Stomach (tissue), 9 donors: Measurements from ENCODE around the gene AIFM3. TPM values are rescaled to one million over a fixed set of nuclear protein-coding genes. Genes with fewer than 3 reads are reported as not detected.

Experiments
- DNase-seq, 2 donors: peaks; one replicate each; pipeline versions ENCODE4 v3.0.0 to v3.0.0-alpha.2; 2013 to 2019
- H3K27ac ChIP-seq, 5 donors: fragments of 200-600 bp in 4 of 5; sonication (generic) in 4 of 5; one replicate each; pipeline ENCODE4 v1.5.1; 2013 to 2019; ENCODE audit warnings: mild to moderate bottlenecking in 1 of 5, moderate library complexity in 1 of 5
- H3K27me3 ChIP-seq, 3 donors: fragments of 200-600 bp; sonication (generic); one replicate each; pipeline ENCODE4 v1.5.1; 2017 to 2019; ENCODE audit warnings: mixed run types in 1 of 3
- H3K36me3 ChIP-seq, 4 donors: fragments of 200-600 bp; sonication (generic); 1 replicate in 3 of 4; 2 replicates in 1 of 4; pipeline ENCODE4 v1.5.1; 2016 to 2019
- H3K4me1 ChIP-seq, 4 donors: fragments of 200-600 bp; sonication (generic); one replicate each; pipeline ENCODE4 v1.5.1; 2016 to 2019
- H3K4me3 ChIP-seq, 4 donors: fragments of 200-600 bp; sonication (generic) in 3 of 4; one replicate each; pipeline ENCODE4 v1.5.1; 2016 to 2019; ENCODE audit warnings: mild to moderate bottlenecking in 1 of 4
- H3K9me3 ChIP-seq, 4 donors: fragments of 200-600 bp; sonication (generic); one replicate each; pipeline ENCODE4 v1.5.1; 2016 to 2019
- EP300 ChIP-seq: sonication (generic); formaldehyde crosslinking; IDR thresholded peaks from one replicate; pipeline ENCODE4 v1.6.1; 2017; ENCODE audit warnings: antibody characterized with exemption
- POLR2A ChIP-seq, 4 donors: fragments of 450-650 bp; IDR thresholded peaks; one replicate each; pipeline ENCODE4 v1.6.1; 2016; ENCODE audit warnings: antibody characterized with exemption in 4 of 4, control low read depth in 2 of 4, mild to moderate bottlenecking in 1 of 4, moderate library complexity in 1 of 4
- POLR2AphosphoS5 ChIP-seq, 3 donors: sonication (generic); formaldehyde crosslinking; IDR thresholded peaks; one replicate each; pipeline ENCODE4 v1.6.1; 2016; ENCODE audit warnings: antibody characterized with exemption in 3 of 3
- WGBS, 5 donors: extraction: QIAGEN DNeasy Blood & Tissue Kit in 3 of 5; methylation state at CpG; one replicate each; pipeline versions ENCODE4 v1.1.5 to v1.1.7; 2013 to 2018; 5-methylcytosine and 5-hydroxymethylcytosine counted together
- intact Hi-C: fragments of 100-400 bp; cut with DNase I; formaldehyde crosslinking; loops from one replicate; pipeline ENCODE4 v1.15.1; 2023; ENCODE audit warnings: low total_unique reads
- polyA plus RNA-seq, 3 donors: library from polyadenylated mRNA; stranded (reverse); fragments of 200-250 nt; gene quantifications; one replicate each; pipeline ENCODE4 v1.2.3, GENCODE V29; 2013
- total RNA-seq, 5 donors: library from RNA; depleted of rRNA; stranded (reverse); fragments of >200 nt; gene quantifications; one replicate each; pipeline versions ENCODE4 v1.1.0 to v1.2.3, GENCODE V29; 2014 to 2016
- TF ChIP-seq, protein P1 (sequence below), 7 experiments: fragments of 450-650 bp in 4 of 7; fragments of 200-600 bp in 3 of 7; sonication (generic) in 3 of 7; IDR thresholded peaks; one replicate each; pipeline ENCODE4 v1.5.1; 2016 to 2019; ENCODE audit warnings: antibody characterized with exemption in 7 of 7, control low read depth in 2 of 7, mild to moderate bottlenecking in 1 of 7
- donor health status: healthy with polysubstance abuse.
- donor health status: Bipolar disorder and iron deficiency.
- donor health status: healthy.

AIFM3 gene
- total and polyA plus RNA-seq, 8 donors = 0.55 to 157 (median 2.1) TPM; not detected in 3

DNA sequence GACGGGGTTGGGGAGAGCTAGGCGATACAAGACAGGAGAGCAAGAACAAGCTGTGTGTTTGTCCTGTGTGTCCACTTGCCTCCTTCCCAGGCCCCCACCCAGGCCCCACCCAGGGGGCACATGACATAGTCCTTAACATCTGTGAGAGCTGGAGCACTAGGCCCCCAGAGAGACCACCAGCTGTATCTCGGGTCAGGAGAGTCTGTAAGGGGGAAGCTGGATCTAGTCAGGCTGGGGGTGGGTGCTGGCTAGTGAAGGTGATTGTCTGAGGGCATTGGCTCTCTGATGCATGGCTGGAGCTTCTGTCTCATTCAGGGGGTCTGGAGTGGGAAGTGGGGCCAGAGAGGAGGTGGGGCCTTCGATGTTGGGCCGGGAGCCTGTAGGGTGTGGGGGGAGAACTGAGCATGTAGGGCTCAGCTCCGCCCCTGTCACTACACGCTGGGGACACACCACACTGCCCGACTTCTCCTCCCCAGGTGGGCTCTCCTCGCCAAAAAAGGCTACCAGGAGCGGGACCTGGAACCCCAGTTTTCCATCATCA is 48.5 kb downstream of the AIFM3 start:
- WGBS, 5 donors = 50 to 71% (median 66%) methylated on average over 10 of the region's 10 CpGs
- H3K4me3 ChIP-seq = no peak overlapping the region
- intact Hi-C loops = no loop called here
- no peaks in the 10 kb centered on the region for H3K27me3 ChIP-seq
- no peak for TF ChIP-seq POLR2AphosphoS5 (IDR thresholded peaks at IDR 0.05)
- TF ChIP-seq EP300 = no peak
- TF ChIP-seq, protein P1, sequence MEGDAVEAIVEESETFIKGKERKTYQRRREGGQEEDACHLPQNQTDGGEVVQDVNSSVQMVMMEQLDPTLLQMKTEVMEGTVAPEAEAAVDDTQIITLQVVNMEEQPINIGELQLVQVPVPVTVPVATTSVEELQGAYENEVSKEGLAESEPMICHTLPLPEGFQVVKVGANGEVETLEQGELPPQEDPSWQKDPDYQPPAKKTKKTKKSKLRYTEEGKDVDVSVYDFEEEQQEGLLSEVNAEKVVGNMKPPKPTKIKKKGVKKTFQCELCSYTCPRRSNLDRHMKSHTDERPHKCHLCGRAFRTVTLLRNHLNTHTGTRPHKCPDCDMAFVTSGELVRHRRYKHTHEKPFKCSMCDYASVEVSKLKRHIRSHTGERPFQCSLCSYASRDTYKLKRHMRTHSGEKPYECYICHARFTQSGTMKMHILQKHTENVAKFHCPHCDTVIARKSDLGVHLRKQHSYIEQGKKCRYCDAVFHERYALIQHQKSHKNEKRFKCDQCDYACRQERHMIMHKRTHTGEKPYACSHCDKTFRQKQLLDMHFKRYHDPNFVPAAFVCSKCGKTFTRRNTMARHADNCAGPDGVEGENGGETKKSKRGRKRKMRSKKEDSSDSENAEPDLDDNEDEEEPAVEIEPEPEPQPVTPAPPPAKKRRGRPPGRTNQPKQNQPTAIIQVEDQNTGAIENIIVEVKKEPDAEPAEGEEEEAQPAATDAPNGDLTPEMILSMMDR (IDR thresholded peaks at IDR 0.05) = no peak
- no peak for TF ChIP-seq POLR2A (IDR thresholded peaks at IDR 0.05)
- H3K27ac ChIP-seq = peak overlapping the region in 4 of 5 donors; percentile 6 to 84 (median 52)
- H3K9me3 ChIP-seq = no peaks in the 10 kb centered on the region
- H3K36me3 ChIP-seq = no peaks in the 10 kb centered on the region
- no peak for DNase-seq
- H3K4me1 ChIP-seq = peaks cover 15 to 29% (median 28%) of the 10 kb centered on the region in 4 donors

DNA sequence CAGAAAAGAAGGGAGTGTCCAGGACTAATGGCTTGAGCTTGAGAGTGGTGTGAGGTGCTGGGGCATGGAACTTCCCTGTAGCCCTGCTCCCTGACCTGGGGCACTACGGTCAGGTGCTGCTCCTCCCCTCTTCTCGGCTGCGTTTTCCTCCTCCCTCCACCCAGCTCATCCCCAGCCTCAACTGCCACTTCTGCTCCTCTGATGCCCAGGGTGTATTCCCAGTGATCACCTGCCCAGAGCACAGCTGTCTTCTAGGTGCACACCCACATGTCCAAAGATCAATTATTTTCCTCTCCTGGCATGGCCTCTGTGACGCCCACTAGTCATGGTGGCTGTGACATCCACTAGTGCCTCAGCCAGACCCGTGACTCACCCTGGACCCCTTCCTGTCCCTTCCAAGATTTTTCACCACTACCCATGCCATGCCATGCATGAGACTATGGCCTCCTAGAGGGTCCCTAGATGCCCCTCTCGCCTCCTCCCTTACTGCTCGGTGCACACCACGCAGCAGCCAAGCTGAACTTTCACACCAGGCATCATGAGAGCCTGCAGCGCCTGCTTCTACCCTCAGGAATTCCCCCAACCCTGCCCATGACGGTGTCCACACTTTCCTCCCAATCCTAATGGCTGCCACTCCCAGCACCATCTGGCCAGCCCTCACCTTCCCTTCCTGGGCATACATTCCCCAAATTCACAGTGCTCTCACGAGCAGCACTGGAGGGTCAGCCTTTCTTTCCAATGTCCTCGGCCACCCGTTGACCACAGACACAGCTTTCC is 49.8 kb downstream of the AIFM3 start:
- Histone ChIP-seq H3K9me3 (no peaks in the 10 kb centered on the region), H3K4me1 (peaks cover 15 to 29% (median 28%) of the 10 kb centered on the region in 4 donors), H3K27me3 (no peaks in the 10 kb centered on the region), H3K4me3 (no peak overlapping the region), H3K27ac (no peak overlapping the region), H3K36me3 (no peaks in the 10 kb centered on the region)
- 79 to 86% (median 81%) methylated on average over 13 of the region's 13 CpGs for WGBS, 5 donors
- TF ChIP-seq, protein P1 (IDR thresholded peaks at IDR 0.05) = no peak
- TF ChIP-seq POLR2A (IDR thresholded peaks at IDR 0.05) (no peak), EP300 (no peak), POLR2AphosphoS5 (IDR thresholded peaks at IDR 0.05) (no peak)
- no peak for DNase-seq
- intact Hi-C loops = no loop called here

DNA sequence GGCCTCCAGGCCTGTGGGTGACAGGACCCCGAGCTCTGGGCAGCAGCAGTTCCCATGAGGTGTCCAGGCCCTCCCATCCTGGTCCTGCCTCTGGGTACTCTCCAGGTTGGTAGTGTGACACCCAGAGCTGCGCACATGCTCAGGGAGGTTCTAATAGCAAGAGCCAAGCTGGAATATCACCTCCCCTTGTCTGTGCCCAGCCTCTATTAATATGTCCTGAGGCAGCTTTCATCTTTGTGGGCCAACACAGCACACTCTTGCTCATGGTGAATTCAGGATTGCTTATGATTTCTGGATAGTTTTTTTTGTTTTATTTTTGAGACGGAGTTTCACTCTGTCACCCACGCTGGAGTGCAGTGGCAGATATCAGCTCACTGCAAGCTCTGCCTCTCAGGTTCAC is 51.3 kb downstream of the AIFM3 start:
- WGBS, 5 donors = 83 to 94% (median 89%) methylated on average over 4 of the region's 4 CpGs
- H3K36me3 ChIP-seq = no peaks in the 10 kb centered on the region
- no peak for DNase-seq
- no peak overlapping the region for H3K27ac ChIP-seq
- H3K4me1 ChIP-seq = peaks cover 15 to 28% (median 27%) of the 10 kb centered on the region in 4 donors
- H3K9me3 ChIP-seq = no peaks in the 10 kb centered on the region
- intact Hi-C loops = no loop called here
- no peak for TF ChIP-seq POLR2A (IDR thresholded peaks at IDR 0.05)
- TF ChIP-seq, protein P1 (IDR thresholded peaks at IDR 0.05) = no peak
- no peak for TF ChIP-seq EP300
- TF ChIP-seq POLR2AphosphoS5 (IDR thresholded peaks at IDR 0.05) = no peak
- H3K4me3 ChIP-seq = no peak overlapping the region
- H3K27me3 ChIP-seq = no peaks in the 10 kb centered on the region

DNA sequence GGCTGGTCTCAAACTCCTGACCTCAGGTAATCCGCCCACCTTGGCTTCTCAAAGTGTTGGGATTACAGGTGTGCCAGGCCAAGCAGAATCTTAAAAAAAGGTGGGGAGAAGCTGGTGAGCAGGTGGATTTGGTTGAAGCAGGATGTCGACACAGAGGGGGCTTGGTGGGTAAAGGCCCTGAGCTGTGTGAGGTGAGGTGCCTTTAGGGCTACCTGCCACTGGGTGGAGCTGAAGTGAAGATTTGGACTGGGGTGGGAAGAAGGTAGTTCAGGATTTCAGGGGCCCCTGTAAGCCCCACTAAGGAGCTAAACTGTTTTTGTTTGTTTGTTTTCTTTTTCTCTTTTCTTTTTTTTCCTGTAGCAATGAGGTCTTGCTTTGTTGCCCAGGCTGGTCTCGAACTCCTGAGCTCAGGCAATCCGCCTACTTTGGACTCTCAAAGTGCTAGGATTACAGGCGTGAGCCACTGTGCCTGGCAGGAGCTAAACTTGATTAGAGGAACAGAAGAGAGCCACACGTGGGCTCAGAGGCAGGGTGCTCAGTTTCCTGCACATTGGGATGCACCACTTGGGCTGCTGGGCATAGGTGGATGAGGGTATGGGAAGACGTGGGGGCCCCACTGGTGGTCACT is 53.9 kb downstream of the AIFM3 start:
- 56 to 59% (median 57%) methylated on average over 7 of the region's 7 CpGs for whole genome bisulfite sequencing, 5 donors
- TF ChIP-seq, protein P1 (IDR thresholded peaks at IDR 0.05) = no peak
- no peak for TF ChIP-seq EP300
- no peak for TF ChIP-seq POLR2AphosphoS5 (IDR thresholded peaks at IDR 0.05)
- TF ChIP-seq POLR2A (IDR thresholded peaks at IDR 0.05) = no peak
- no peaks in the 10 kb centered on the region for H3K9me3 ChIP-seq
- no peak overlapping the region for H3K27ac ChIP-seq
- H3K4me1 ChIP-seq = peaks cover 0 to 2% (median 2%) of the 10 kb centered on the region in 4 donors
- intact Hi-C loops = loop anchor here (10.0 kb wide), 1 partner anchor 56 kb away; the partner anchor contains the start of gene AIFM3
- H3K4me3 ChIP-seq = no peak overlapping the region
- H3K27me3 ChIP-seq = no peaks in the 10 kb centered on the region
- no peak for DNase-seq
- H3K36me3 ChIP-seq = no peaks in the 10 kb centered on the region
